GM23248 (cell line): ENCODE data around the gene RSPH1.

Experiments used
- EZH2 ChIP-seq: fragments of 200-600 bp; sonication (generic); IDR thresholded peaks from 2 replicates; pipeline ENCODE4 v1.6.1; 2018; ENCODE audit warnings: antibody characterized with exemption, mild to moderate bottlenecking; ENCODE audit not compliant: insufficient read depth, poor library complexity, severe bottlenecking
- EZH2phosphoT487 ChIP-seq: fragments of 200-600 bp; sonication (generic); IDR thresholded peaks from 2 replicates; pipeline ENCODE4 v1.6.1; 2018; ENCODE audit warnings: antibody characterized with exemption, moderate library complexity, mild to moderate bottlenecking, low read depth; ENCODE audit not compliant: insufficient read depth

GRCh38 chr21:42469272-42469671, 26.8 kb downstream of the RSPH1 start:
- no peak for TF ChIP-seq EZH2
- TF ChIP-seq EZH2phosphoT487: no peak
